Epithelial cell of proximal tubule (primary cell): ENCODE data around the gene GPC4. TPM values are rescaled to one million over a fixed set of nuclear protein-coding genes. Genes with fewer than 3 reads are reported as not detected.

Source experiments
- DNase-seq: peaks from one replicate; pipeline ENCODE4 v3.0.0-alpha.2; 2011; ENCODE audit warnings: low read depth
- H3K4me3 ChIP-seq: 2 replicates; pipeline ENCODE4 v1.5.1; 2011; ENCODE audit warnings: low read depth, mild to moderate bottlenecking, low read length
- CTCF ChIP-seq: conservative IDR thresholded peaks from 2 replicates; pipeline ENCODE4 v1.5.1; 2012; ENCODE audit warnings: low read depth, mild to moderate bottlenecking, low read length
- total RNA-seq: library from RNA; depleted of rRNA; stranded (reverse); fragments of >200 nt; gene quantifications from 2 replicates; pipeline ENCODE4 v1.2.3, GENCODE V29; 2015

Gene GPC4
- total RNA-seq, 1 donor from 2014 or later = 14.2 TPM

GRCh38 chrX:133369065-133369464 is 46.2 kb downstream of the GPC4 start:
- DNase-seq = no peak
- TF ChIP-seq CTCF = no peak
- no peak overlapping the region for H3K4me3 ChIP-seq

GRCh38 chrX:133366735-133367134 is 48.6 kb downstream of the GPC4 start:
- no peak overlapping the region for H3K4me3 ChIP-seq
- TF ChIP-seq CTCF = no peak
- DNase-seq = no peak

- no peak overlapping the region for H3K4me3 ChIP-seq
- no peak for TF ChIP-seq CTCF
- no peak for DNase-seq
These were observed 49.2 kb downstream of the GPC4 start for GRCh38 chrX:133365871-133366611.

- no peak for TF ChIP-seq CTCF
- no peak overlapping the region for H3K4me3 ChIP-seq
- DNase-seq = no peak
These were observed 50.4 kb downstream of the GPC4 start for GRCh38 chrX:133364865-133365264.

- DNase-seq = no peak
These were observed 51.1 kb downstream of the GPC4 start for GRCh38 chrX:133364196-133364595.

GRCh38 chrX:133362538-133362937 is 52.8 kb downstream of the GPC4 start:
- no peak for DNase-seq
- TF ChIP-seq CTCF = no peak
- no peak overlapping the region for H3K4me3 ChIP-seq

More at GRCh38 chrX:133364196-133364595, 51.1 kb downstream of the GPC4 start:
- no peak for TF ChIP-seq CTCF
- no peak overlapping the region for H3K4me3 ChIP-seq

GRCh38 chrX:133359466-133359865 is 55.8 kb downstream of the GPC4 start:
- no peak for DNase-seq
- TF ChIP-seq CTCF = no peak
- no peak overlapping the region for H3K4me3 ChIP-seq
